Activated CD4-positive, CD25-positive, alpha-beta regulatory T cell (primary cell): ENCODE measurements around the gene HDAC10.
A peak's percentile ranks its signal among the peaks of the same experiment; 100 is the strongest.

Experiments
- DNase-seq, 4 experiments: peaks; one replicate each; lab custom pipeline; 2025; lab: John Stamatoyannopoulos, UW

HDAC10 gene

GRCh38 chr22:50269970-50270665 lies 19.1 kb upstream of the HDAC10 start, which contains the start of gene MAPK11:
MAPK11 (minus strand) TSS chr22:50270380; CDS start chr22:50270292, 88 bp downstream.
- peak in 3 of 4 experiments; percentile 22 to 68 (median 65) for DNase-seq

GRCh38 chr22:50269573-50269969 lies 18.5 kb upstream of the HDAC10 start:
- no peak for DNase-seq

GRCh38 chr22:50268655-50269113 lies 17.6 kb upstream of the HDAC10 start:
- DNase-seq = no peak

- peak; percentile 19 to 43 (median 31) for DNase-seq
Measured at GRCh38 chr22:50267591-50268390, 16.7 kb upstream of the HDAC10 start.

GRCh38 chr22:50266994-50267393 lies 15.9 kb upstream of the HDAC10 start:
- no peak for DNase-seq

GRCh38 chr22:50264946-50265669 lies 14.0 kb upstream of the HDAC10 start:
- no peak for DNase-seq

GRCh38 chr22:50264104-50264745 lies 13.2 kb upstream of the HDAC10 start:
- no peak for DNase-seq

GRCh38 chr22:50262973-50263617 lies 12.0 kb upstream of the HDAC10 start:
- no peak for DNase-seq

GRCh38 chr22:50262460-50262911 lies 11.4 kb upstream of the HDAC10 start:
- DNase-seq = no peak

- no peak for DNase-seq
Measured at GRCh38 chr22:50261615-50262459, 10.8 kb upstream of the HDAC10 start, which contains the start of gene MAPK12. MAPK12 (minus strand) TSS chr22:50261683; CDS start chr22:50261509, 174 bp downstream.

- DNase-seq = no peak
Measured at GRCh38 chr22:50260801-50261614, 9.9 kb upstream of the HDAC10 start.

- no peak for DNase-seq
Measured at GRCh38 chr22:50260434-50260800, 9.4 kb upstream of the HDAC10 start.

- DNase-seq = no peak
Measured at GRCh38 chr22:50259302-50259701, 8.2 kb upstream of the HDAC10 start.

GRCh38 chr22:50258361-50259292 lies 7.6 kb upstream of the HDAC10 start:
- no peak for DNase-seq

- no peak for DNase-seq
Measured at GRCh38 chr22:50257451-50258360, 6.6 kb upstream of the HDAC10 start.

GRCh38 chr22:50257041-50257440 lies 6.0 kb upstream of the HDAC10 start:
- DNase-seq = no peak

- DNase-seq = no peak
Measured at GRCh38 chr22:50256258-50256862, 5.3 kb upstream of the HDAC10 start.
